Progenitor cell of endocrine pancreas (in vitro differentiated cells): ENCODE results near the gene DOK5. TPM values are rescaled to one million over a fixed set of nuclear protein-coding genes. Genes with fewer than 3 reads are reported as not detected.

Experiments
- DNase-seq: peaks from one replicate; pipeline ENCODE4 v3.0.0; 2021; ENCODE audit warnings: low spot score; ENCODE audit not compliant: unreplicated experiment
- H3K27ac Mint-ChIP-seq: 2 replicates; pipeline ENCODE4 v1.8.0; 2021; ENCODE audit warnings: mild to moderate bottlenecking, moderate library complexity, mixed read lengths
- H3K27me3 Mint-ChIP-seq: 2 replicates; pipeline ENCODE4 v1.8.0; 2021; ENCODE audit warnings: mixed read lengths
- H3K36me3 Mint-ChIP-seq: 2 replicates; pipeline ENCODE4 v1.8.0; 2022; ENCODE audit warnings: mixed read lengths; ENCODE audit not compliant: insufficient read depth
- H3K4me1 Mint-ChIP-seq: 2 replicates; pipeline ENCODE4 v1.8.0; 2021; ENCODE audit warnings: low read depth, mixed read lengths
- H3K4me3 Mint-ChIP-seq: 2 replicates; pipeline ENCODE4 v1.8.0; 2021; ENCODE audit warnings: low read depth, mild to moderate bottlenecking, moderate library complexity, mixed read lengths
- H3K9me3 Mint-ChIP-seq: 2 replicates; pipeline ENCODE4 v1.8.0; 2021; ENCODE audit warnings: low read depth, mixed read lengths
- total RNA-seq: library from RNA; stranded (reverse); gene quantifications from 2 replicates; pipeline ENCODE4 v1.2.1, GENCODE V29; 2021
- TF ChIP-seq, protein P1 (sequence below): fragments of 200-600 bp; sonication (generic); IDR thresholded peaks from one replicate; pipeline ENCODE4 v1.5.0; 2021; ENCODE audit warnings: antibody characterized with exemption, mild to moderate bottlenecking; ENCODE audit not compliant: unreplicated experiment

DOK5 gene
- total RNA-seq, 1 donor from 2014 or later, result 0.24 TPM

DNA sequence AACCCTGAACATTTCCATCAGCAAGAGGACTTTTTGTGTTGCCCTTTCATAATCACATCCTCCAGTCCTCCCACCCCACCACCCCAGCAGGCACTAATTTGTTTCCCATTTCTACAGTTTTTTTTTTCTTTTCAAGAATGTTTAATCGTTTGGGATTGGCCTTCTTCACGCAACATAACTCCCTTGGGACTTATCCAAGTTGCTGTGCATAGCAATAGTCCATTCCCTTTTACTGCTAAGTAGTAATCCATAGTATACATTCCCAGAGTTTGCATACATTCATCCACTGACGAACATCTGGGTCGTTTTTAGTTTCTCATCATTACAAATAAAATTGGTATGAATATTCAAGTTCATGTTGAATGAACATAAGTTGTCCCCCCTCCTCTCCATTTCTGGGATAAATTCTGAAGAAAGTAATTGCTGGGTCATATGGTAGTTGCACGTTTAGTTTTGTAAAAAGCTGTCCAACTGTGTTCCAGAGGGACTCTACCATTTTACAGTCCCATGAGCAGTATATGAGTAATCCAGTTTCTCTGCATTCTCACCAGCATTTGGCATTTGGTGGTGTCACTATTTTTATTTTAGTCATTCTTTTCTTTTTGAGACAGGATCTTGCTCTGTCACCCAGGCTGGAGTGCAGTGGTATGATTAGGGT is 90.8 kb downstream of the DOK5 start:
- H3K36me3 Mint-ChIP-seq, result no peaks in the 10 kb centered on the region
- no peaks in the 10 kb centered on the region for H3K27me3 Mint-ChIP-seq
- no peak overlapping the region for H3K4me3 Mint-ChIP-seq
- DNase-seq, result no peak
- no peaks in the 10 kb centered on the region for H3K4me1 Mint-ChIP-seq
- no peak overlapping the region for H3K27ac Mint-ChIP-seq
- TF ChIP-seq, protein P1, sequence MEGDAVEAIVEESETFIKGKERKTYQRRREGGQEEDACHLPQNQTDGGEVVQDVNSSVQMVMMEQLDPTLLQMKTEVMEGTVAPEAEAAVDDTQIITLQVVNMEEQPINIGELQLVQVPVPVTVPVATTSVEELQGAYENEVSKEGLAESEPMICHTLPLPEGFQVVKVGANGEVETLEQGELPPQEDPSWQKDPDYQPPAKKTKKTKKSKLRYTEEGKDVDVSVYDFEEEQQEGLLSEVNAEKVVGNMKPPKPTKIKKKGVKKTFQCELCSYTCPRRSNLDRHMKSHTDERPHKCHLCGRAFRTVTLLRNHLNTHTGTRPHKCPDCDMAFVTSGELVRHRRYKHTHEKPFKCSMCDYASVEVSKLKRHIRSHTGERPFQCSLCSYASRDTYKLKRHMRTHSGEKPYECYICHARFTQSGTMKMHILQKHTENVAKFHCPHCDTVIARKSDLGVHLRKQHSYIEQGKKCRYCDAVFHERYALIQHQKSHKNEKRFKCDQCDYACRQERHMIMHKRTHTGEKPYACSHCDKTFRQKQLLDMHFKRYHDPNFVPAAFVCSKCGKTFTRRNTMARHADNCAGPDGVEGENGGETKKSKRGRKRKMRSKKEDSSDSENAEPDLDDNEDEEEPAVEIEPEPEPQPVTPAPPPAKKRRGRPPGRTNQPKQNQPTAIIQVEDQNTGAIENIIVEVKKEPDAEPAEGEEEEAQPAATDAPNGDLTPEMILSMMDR, result no peak
- H3K9me3 Mint-ChIP-seq, result no peaks in the 10 kb centered on the region

DNA sequence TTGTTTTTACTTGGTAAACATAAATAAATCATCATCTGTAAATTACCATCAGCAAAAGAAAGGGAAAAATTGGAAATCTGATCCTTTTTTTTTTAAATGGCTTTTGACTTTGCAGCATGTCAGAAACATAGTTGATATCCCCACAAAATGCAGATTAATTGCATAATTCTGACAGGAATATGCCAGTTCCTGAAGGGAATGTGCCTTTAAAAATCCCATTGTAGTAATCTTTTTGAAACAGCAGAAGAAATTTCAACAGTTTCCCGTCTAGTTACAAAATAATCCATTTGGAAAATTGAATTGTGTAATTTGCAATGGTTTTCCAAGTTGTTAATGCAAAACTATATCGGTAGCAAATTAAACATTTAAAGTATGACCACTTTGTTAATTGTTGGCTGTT is 95.2 kb downstream of the DOK5 start:
- Mint-ChIP-seq H3K27ac (no peak overlapping the region), H3K9me3 (no peaks in the 10 kb centered on the region), H3K4me1 (no peaks in the 10 kb centered on the region), H3K4me3 (no peak overlapping the region), H3K27me3 (no peaks in the 10 kb centered on the region), H3K36me3 (no peaks in the 10 kb centered on the region)
- no peak for DNase-seq
- TF ChIP-seq, protein P1, result no peak

DNA sequence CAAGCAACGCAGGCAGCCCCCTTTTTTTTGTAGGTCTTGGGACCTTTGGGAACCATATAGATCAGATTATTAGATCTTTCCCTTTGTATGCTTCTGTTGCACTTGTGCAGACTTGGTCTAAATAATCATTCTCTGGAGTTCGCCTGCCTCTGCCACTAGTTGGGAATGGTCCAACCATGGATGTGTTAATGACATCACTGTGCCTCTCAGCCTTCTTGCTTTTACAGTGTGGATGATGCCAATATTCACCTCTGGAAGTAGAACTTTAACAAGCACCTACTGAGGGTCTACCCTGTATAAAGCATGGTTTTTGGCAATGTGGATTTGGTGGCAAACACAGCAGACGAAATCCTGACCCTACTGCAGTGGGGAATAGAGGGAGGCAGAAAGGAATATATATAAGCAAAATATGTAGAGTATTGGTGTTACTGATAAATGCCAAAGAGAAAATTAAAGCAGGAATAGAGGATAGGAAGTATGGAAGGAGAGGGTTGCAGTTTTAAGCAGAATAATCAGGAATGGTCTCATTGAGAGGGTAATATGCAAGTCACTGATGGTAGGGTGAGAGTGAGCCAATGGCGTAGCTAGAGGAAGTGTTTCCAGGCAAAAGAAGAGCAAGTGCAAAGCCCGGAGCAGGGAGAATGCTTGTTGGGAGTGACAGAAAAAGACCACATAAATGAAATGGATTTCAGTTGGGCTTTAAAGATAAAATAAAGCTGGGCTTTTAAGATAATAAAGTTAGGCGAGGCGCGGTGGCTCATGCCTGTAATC is 97.5 kb downstream of the DOK5 start:
- TF ChIP-seq, protein P1, result no peak
- no peak for DNase-seq
- Mint-ChIP-seq H3K36me3 (no peaks in the 10 kb centered on the region), H3K9me3 (no peaks in the 10 kb centered on the region), H3K27me3 (no peaks in the 10 kb centered on the region), H3K27ac (no peak overlapping the region), H3K4me1 (no peaks in the 10 kb centered on the region), H3K4me3 (no peak overlapping the region)

DNA sequence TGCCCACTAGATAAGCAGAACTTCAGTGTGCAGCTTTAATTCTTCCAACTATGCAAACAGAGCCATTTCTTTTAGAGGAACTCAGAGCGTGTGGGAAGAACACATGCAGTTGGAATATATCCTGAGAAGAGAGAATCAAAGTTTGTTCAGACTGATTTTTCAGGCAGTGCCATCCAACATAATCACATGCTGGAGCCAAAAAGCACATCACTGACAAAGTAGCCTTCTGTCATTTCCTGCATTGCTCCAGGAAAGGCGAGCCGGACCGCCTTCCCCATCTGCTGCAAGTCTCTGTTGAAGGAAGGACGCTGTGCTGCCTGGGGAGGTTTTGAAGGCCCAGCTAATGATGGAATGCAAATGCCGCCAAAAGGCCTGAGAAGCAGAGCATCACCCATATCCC is 98.4 kb downstream of the DOK5 start:
- DNase-seq, result no peak
- Mint-ChIP-seq H3K27ac (no peak overlapping the region), H3K4me1 (no peaks in the 10 kb centered on the region), H3K4me3 (no peak overlapping the region), H3K36me3 (no peaks in the 10 kb centered on the region), H3K27me3 (no peaks in the 10 kb centered on the region), H3K9me3 (no peaks in the 10 kb centered on the region)
- TF ChIP-seq, protein P1, result no peak

DNA sequence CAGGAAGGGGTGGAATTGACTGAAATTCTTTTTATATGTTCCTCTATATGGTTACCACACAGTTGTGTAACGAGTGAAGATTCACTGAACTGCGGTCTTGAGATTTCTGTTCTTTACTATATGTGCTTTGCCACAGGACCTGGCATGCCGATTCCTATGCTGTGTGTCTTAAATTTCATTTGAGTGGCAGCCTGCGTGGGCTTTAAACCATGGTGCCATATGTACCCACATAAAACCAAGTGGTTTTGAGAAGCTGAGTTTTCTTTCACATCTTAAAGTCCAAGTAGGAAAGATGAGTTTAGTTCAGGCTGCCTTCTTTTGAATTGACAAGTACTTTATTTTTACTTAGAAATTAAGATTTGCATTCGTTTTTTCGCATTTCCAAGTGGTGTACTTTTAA is 101.1 kb downstream of the DOK5 start:
- H3K9me3 Mint-ChIP-seq, result no peaks in the 10 kb centered on the region
- TF ChIP-seq, protein P1, result no peak
- no peak for DNase-seq
- H3K27me3 Mint-ChIP-seq, result no peaks in the 10 kb centered on the region
- H3K4me1 Mint-ChIP-seq, result no peaks in the 10 kb centered on the region
- H3K27ac Mint-ChIP-seq, result no peak overlapping the region
- no peaks in the 10 kb centered on the region for H3K36me3 Mint-ChIP-seq
- H3K4me3 Mint-ChIP-seq, result no peak overlapping the region
